HL-60 (cell line): Measurements from ENCODE around the gene POP4.

Source experiments
- DNase-seq, 2 experiments: peaks; one replicate each; pipeline ENCODE4 v3.0.0-alpha.2; 2010 to 2020; ENCODE audit warnings: low read depth in 1 of 2, low spot score in 1 of 2
- H3K27ac ChIP-seq: fragments of 250-450 bp; sonication (Bioruptor Pico); replicated peaks from 2 replicates; pipeline ENCODE4 v1.5.1; 2020; ENCODE audit warnings: mild to moderate bottlenecking, moderate library complexity
- H3K27me3 ChIP-seq: fragments of 250-450 bp; sonication (Bioruptor Pico); 2 replicates; pipeline ENCODE4 v1.5.1; 2021; ENCODE audit warnings: mild to moderate bottlenecking, moderate library complexity; ENCODE audit not compliant: insufficient read depth, poor library complexity, severe bottlenecking
- H3K4me3 ChIP-seq: replicated peaks from 2 replicates; pipeline ENCODE4 v1.5.1; 2011; ENCODE audit warnings: mild to moderate bottlenecking, control low read depth, low read length; ENCODE audit not compliant: insufficient read depth
- GABPA ChIP-seq: IDR thresholded peaks from 2 replicates; pipeline ENCODE4 v1.6.1; 2012; ENCODE audit warnings: low read depth
- POLR2AphosphoS5 ChIP-seq: IDR thresholded peaks from 2 replicates; pipeline ENCODE4 v1.6.1; 2012; ENCODE audit warnings: low read depth
- SPI1 ChIP-seq: IDR thresholded peaks from 2 replicates; pipeline ENCODE4 v1.6.1; 2012; ENCODE audit warnings: low read depth, mild to moderate bottlenecking, borderline replicate concordance
- TF ChIP-seq, protein P1 (sequence below): IDR thresholded peaks from one replicate; pipeline ENCODE4 v1.5.1; 2011; ENCODE audit warnings: low read length, control low read depth, inconsistent platforms; ENCODE audit not compliant: insufficient read depth
- TF ChIP-seq, protein P2 (sequence below): IDR thresholded peaks from 2 replicates; pipeline ENCODE4 v1.6.1; 2012; ENCODE audit warnings: low read depth; ENCODE audit not compliant: insufficient replicate concordance

POP4 gene

DNA sequence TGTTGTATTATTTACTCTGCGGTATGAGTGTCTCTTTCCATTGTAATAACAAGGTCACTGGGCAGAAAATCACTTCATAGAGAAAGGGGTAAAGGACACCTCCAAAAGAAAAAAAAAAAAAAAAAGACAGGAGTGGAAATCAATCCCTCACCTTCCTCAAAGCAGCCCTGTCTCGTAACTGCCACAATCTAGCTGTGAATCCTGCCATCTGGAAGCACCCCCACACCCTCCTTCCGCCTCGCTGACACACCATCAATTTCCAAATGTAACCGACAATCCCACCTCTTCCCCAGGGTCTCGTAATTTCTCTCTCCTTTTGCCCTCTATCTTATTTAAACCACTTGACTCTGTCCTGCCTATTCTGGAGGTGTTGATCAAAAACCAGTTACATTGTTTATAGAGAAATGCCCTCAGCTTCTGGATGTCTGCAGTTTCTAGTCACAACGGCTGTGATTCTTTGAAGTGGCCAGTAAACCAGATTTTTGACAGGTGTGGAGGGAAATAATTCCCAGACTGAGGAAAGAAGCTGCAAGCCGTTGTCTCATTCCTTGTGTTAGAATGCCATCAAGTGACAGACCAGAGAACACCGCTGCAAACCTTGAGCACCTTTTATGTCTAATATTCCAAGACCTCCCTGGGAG lies 9.1 kb upstream of the POP4 start:
- Histone ChIP-seq H3K27me3 (peaks cover 7% of the 10 kb centered on the region), H3K4me3 (no peak overlapping the region), H3K27ac (no peak overlapping the region)
- no peak for TF ChIP-seq SPI1
- TF ChIP-seq POLR2AphosphoS5, result no peak
- no peak for TF ChIP-seq GABPA
- TF ChIP-seq, protein P1, sequence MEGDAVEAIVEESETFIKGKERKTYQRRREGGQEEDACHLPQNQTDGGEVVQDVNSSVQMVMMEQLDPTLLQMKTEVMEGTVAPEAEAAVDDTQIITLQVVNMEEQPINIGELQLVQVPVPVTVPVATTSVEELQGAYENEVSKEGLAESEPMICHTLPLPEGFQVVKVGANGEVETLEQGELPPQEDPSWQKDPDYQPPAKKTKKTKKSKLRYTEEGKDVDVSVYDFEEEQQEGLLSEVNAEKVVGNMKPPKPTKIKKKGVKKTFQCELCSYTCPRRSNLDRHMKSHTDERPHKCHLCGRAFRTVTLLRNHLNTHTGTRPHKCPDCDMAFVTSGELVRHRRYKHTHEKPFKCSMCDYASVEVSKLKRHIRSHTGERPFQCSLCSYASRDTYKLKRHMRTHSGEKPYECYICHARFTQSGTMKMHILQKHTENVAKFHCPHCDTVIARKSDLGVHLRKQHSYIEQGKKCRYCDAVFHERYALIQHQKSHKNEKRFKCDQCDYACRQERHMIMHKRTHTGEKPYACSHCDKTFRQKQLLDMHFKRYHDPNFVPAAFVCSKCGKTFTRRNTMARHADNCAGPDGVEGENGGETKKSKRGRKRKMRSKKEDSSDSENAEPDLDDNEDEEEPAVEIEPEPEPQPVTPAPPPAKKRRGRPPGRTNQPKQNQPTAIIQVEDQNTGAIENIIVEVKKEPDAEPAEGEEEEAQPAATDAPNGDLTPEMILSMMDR, result no peak
- TF ChIP-seq, protein P2, sequence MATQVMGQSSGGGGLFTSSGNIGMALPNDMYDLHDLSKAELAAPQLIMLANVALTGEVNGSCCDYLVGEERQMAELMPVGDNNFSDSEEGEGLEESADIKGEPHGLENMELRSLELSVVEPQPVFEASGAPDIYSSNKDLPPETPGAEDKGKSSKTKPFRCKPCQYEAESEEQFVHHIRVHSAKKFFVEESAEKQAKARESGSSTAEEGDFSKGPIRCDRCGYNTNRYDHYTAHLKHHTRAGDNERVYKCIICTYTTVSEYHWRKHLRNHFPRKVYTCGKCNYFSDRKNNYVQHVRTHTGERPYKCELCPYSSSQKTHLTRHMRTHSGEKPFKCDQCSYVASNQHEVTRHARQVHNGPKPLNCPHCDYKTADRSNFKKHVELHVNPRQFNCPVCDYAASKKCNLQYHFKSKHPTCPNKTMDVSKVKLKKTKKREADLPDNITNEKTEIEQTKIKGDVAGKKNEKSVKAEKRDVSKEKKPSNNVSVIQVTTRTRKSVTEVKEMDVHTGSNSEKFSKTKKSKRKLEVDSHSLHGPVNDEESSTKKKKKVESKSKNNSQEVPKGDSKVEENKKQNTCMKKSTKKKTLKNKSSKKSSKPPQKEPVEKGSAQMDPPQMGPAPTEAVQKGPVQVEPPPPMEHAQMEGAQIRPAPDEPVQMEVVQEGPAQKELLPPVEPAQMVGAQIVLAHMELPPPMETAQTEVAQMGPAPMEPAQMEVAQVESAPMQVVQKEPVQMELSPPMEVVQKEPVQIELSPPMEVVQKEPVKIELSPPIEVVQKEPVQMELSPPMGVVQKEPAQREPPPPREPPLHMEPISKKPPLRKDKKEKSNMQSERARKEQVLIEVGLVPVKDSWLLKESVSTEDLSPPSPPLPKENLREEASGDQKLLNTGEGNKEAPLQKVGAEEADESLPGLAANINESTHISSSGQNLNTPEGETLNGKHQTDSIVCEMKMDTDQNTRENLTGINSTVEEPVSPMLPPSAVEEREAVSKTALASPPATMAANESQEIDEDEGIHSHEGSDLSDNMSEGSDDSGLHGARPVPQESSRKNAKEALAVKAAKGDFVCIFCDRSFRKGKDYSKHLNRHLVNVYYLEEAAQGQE, result no peak
- DNase-seq, result no peak

DNA sequence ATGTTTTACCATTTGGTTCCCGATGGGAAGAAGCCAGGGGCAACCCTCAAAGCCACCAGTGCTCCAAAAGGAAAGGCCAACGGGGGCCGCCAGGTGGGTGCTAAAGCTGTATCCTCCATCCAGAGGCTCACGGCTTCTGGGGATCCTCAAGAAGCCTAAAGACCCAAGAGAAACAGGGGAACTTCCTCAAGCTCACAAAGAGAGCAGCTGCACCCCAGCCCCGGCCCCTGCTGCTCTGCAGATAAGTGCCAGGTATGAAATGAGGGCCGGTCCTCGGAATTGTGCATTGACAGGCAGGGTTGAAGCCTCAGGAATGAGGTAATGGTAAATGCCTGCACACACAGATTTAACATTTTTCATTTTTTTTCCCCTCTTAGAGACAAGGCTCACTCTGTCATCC lies 8.0 kb upstream of the POP4 start:
- peaks cover 5% of the 10 kb centered on the region for H3K27me3 ChIP-seq

DNA sequence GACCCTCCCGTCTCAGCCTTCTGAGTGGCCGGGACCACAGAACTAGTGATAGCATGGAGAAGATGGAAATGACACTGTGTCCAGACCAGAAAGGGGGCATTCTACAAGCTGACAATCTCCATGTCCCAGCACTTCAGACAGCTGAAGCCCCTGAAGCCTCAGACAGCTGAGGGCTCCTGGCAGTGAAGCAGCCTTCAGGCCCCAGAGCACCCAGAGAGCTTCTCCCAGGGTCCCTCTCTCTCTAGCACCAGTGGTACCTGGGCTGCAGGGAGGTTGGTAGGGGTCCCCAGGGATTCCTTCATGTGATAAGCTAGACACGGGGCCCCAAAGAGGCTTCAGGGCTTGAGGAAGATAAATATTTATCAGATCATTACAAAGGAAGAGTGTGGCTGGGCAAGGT lies 7.6 kb upstream of the POP4 start:
- no peak overlapping the region for H3K4me3 ChIP-seq
- H3K27ac ChIP-seq, result no peak overlapping the region
- H3K27me3 ChIP-seq, result peaks cover 5% of the 10 kb centered on the region
- DNase-seq, result no peak
- no peak for TF ChIP-seq POLR2AphosphoS5
- TF ChIP-seq, protein P1, result no peak
- TF ChIP-seq SPI1, result no peak
- no peak for TF ChIP-seq GABPA
- TF ChIP-seq, protein P2, result no peak

More for the DNA sequence above, 8.0 kb upstream of the POP4 start:
- Histone ChIP-seq H3K27ac (no peak overlapping the region), H3K4me3 (no peak overlapping the region)
- TF ChIP-seq, protein P1, result no peak
- TF ChIP-seq GABPA, result no peak
- no peak for TF ChIP-seq POLR2AphosphoS5
- TF ChIP-seq, protein P2, result no peak
- no peak for TF ChIP-seq SPI1
- DNase-seq, result no peak
